ACHN (cell line): ENCODE measurements around the gene ZNF678.

Experiments
- DNase-seq: peaks from one replicate; pipeline ENCODE4 v3.0.0-alpha.2; 2015
- in situ Hi-C: cut with HindIII; loops from 2 replicates; pipeline ENCODE4 v1.10.0; 2017; ENCODE audit warnings: low sequenced_read_pairs, low pct_ligation_motif_present, low pct_unique_long_range_greater_than_20kb

ZNF678 gene

DNA sequence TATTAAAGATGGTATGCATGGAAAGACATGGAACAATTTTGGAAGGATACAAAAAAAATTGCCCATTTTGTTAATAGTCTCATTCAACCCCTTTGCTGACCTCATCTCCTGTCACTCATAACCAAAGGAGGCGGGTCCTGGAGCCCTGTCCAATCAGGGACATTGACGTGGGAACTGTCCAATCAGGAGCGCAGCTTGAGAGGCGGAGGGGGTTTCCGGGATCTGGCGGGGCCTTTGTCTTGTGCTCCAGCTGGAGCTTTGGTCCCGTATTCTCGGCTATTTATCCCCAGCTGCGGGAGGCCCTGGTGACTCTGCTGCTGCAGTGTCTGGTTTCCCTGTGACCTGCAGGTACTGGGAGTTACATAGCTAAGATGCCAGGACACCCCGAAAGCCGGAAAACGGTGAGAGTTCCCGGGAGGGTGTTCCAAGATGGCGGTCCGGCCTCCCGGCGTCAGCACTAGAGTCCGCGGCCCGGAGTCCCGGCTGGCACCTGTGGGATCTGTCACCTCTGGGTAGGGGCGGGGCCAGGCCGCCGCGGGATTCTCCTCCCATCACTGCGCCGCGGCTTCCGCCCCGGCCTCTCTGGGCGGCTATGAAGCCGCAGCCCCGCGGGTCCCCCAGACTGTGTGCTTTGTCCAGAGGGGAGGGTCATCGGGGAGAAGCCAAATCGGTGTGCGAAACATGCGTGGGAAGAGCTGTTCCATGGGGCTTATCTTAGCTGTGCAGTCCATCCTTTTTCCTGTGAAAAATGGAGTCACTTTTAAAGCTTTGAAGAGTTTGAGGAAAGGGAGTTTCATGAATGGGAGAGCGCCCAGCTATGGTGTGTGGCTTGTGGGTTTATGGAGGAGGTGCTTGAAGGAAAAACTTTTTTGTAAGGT lies at the start of gene ZNF678:
Gene ZNF678, plus strand, starts transcription at position 233 of the 878 bp plus-strand sequence. CDS start 87,436 bp downstream, outside the sequence.
- in situ Hi-C loops: loop anchor here (25.0 kb wide), 1 partner anchor 124 kb away; no protein-coding TSS in a partner anchor

DNA sequence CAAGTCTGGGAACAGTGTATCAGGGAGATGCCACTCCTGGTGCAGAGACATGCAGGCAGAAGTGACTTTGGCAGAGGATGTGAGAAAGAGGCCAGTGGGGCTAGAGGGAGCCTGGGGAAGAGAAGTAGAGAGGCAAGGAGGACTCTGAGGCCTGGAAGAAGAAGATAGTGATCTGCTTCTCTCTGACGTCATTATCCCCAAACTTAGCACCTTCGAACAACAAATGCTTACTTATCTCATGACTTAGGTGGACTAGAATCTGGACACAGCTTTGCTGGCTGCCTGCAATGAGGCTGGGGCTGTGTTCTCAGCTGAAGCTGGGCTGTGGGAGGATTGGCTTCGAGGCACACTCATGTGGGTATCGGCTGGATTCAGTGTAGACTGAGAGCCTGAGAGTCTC lies 44.5 kb upstream of the ZNF678 start:
- in situ Hi-C loops: no loop called here
- no peak for DNase-seq

More for the DNA sequence above, at the start of gene ZNF678:
- DNase-seq: peak; percentile 98

DNA sequence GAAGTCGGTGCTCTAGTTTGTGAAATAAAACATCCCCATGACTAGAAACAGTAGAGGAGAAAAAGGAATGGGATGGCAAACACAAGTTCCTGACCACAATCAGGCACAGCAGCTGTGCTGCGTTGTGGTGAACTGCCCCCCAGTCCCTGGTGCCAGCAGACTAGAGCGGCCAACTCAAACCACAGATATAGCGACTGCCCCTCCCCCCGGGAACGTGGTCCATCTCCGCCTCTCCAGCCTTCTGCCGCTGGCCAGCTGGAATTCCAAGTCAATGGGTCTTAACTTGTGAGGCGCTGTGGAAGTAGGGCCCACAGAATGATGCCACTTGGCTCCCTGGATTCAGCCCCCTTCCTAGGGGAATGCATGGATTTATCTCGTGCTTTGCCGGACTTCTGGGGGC lies 41.6 kb upstream of the ZNF678 start:
- DNase-seq: no peak
- in situ Hi-C loops: no loop called here

DNA sequence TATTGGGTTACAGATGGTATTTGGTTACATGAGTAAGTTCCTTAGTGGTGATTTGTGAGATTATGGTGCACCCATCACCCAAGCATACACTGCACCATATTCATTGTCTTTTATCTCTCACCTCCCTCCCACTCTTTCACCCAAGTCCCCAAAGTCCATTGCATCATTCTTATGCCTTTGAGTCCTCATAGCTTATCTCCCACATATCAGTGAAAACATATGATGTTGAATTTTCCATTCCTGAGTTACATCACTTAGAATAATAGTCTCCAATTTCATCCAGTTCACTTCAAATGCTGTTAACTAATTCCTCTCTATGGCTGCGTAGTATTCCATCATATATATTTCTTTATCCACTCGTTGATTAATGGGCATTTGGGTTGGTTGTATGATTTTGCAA lies 36.8 kb upstream of the ZNF678 start:
- in situ Hi-C loops: no loop called here
- no peak for DNase-seq

DNA sequence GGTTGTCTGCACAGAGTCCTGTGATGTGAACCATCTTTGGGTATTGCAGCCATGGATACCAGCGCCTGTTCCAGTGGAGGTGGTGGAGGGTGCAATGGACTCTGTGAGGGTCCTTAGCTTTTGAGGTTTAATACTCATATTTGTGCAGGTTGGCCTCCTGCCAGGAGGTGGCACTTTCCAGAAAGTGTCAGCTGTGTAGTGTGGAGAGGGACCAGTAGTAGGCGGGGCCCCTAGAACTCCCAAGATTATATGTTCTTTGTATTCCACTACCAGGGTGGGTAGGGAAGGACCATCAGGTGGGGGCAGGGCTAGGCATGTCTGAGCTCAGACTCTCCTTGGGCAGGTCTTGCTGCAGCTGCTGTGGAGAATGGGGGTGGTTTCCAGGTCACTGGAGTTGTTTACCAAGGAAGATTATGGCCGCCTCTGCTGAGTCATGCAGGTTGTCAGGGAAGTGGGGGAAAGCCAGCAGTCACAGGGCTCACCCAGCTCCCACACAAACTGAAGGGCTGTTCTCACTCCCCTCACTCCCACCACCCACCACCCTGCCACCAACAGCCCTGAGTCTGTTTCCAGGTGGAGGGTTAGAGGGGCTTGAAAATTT lies 31.2 kb upstream of the ZNF678 start:
- in situ Hi-C loops: no loop called here
- no peak for DNase-seq

DNA sequence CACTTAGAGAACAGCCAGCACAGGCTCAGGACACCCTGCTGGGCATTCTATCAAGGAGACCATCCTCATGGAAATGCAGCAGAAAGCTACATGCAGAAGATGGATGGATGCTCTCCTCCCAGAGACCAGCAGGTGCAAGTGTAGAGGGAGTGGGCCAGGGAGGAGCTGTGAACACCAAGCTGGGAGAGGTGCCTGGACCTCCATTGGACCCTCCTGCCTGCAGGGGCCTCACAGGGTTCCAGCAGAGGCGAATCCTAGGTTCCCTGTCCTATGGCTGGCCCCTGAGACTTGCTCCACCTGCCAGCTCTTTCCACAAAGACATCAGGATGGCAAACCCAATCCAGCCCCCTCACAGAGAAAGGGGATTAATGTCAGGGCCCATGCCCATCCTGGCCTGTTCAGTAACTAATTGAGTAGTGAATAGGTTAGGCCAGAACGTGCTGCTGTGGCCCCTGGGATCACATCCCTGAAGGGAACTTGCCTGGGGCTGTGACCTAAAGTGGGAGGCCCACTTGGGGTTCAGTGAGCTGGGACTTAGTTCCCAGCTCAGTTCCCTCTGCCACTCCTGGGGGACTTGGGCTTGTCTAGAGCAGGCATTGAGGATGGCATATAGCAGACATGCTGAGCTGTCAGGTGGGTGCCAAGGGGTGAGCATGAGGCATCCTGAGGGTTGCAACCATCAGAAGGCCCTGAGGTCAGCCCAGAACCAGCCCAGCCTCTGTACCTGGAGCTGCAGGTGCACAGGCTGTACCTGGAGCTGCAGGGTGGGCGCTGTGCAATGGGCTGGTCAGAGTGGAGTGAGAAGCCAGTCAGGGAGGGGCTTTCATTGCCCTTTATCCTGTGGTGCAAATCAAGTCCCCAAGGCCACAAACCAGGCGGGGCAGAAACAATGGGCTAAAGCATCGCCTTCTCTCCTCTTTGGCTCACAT lies 22.9 kb upstream of the ZNF678 start:
- in situ Hi-C loops: no loop called here
- DNase-seq: no peak

DNA sequence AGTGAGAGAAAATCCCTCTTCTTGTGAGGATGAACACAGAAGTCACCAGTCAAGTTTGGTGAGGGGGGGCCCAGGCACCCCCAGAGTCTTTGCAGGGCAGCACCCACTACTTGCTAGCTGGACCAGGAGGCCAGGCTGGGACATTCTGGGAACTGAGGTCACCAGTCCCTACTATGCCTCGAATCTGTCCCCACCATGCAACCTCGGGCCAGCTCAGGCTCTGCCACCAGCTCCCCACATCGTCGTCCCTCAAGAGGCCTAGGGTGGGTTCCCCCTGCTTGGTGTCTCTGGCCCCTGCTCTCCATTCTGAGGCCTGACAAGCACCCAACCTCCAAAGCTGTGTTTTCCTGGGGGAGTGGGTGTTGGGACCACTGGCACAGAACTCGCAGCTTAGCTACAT lies 22.2 kb upstream of the ZNF678 start:
- DNase-seq: no peak
- in situ Hi-C loops: no loop called here

DNA sequence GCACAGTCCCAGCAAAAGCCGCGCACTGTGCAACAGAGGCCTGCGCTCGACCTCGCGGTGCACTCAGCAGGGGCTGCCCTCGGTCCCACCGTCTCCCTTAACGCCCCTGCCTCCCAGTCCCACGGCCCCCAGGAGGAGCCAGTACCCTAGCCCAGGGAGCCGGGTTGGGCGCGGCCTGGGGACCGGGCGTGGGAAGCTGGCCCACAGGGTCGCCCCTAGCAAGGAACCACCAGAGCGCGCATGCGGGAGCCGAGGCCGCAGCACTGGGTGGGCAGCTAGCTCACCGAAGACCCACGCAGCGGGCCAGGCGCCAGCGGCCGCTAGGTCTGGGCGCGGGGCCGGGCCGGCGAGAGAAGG lies 21.6 kb upstream of the ZNF678 start:
- no peak for DNase-seq
- in situ Hi-C loops: no loop called here

DNA sequence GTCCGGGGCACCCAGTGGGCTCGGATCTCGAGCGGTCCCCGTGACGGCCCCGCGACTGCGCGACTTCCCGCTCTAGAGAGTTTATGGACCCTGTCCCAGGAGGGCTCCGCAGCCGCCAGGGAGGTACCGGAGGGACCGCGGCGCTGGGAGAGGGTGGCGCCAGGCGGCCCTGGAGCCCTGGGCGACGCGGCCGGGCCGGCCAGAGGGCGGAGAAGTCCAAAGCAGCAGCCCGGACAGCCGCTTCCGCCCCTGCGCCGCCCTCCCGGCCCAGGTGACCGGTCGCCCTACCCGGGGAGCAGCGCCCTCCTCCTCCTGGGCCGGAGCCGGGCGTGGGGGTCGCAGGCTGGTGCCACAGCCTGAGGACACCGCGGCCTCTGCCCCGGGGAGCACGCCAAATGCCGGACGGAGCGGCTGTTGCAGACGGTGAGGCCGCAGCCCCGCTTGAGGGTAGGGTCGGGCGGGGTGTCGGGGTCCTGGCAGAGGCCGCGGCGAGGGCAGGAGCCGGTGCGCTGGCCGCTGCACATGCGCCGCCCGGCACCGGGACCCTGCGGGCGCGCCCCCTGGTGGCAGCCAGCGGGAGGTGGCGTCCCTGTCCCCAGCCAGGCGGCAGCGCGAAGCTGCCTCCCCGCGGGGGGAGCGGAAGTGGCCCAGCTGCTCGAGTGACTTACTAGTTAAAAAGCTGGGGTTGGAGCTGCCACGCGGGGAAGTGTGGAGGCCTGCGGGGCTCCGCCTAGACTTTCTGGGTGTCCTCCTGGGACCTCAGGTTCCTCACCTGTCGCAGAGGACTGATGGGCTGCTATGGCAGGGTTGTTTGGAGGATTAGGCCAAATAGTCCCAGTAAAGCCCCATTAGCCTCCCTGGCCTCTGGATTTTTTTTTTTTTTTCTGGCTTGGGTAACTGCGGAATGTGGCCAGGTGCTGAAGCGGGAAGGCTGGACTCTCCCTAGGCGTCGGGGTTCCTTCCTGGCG lies 20.9 kb upstream of the ZNF678 start:
- DNase-seq: peak; percentile 86

DNA sequence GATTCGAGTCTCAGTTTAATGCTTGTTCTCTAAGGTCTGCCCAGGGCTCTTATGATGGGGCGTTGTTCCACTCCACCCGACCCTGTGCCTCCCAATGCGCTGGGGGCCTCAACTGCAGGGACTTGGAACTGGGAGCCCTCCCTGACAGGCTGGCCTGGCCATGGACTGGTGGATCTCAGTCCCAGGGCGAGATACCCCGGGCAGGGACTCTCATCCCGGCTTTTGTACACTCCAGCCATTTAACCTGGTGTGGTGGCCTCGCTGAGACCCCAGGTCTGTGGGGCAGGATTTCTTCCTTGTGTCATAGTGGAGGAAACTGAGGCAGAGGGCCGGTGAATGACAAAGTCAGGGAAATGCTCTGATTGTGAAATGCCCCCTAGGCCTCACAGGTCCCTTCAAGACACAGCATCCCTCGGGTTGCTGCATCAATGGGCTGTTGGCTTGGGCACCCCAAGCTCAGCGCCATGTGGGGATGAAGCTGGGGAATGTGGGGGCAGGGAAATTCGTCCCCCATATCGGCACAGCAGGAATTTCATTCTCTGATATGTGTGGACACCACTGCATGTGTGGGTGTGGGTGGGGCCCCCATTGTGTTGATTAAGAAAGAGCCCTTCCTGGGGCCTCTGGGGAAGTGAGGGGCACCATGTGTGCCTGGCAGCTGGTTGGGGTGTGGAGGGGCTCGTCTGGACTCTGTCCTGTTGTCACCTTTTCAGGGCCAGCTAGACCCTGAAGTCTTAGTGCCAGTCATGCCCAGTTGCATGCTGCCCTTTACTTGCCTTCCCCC lies 19.9 kb upstream of the ZNF678 start:
- in situ Hi-C loops: no loop called here
- DNase-seq: no peak

More for the DNA sequence above, 20.9 kb upstream of the ZNF678 start:
- in situ Hi-C loops: no loop called here

DNA sequence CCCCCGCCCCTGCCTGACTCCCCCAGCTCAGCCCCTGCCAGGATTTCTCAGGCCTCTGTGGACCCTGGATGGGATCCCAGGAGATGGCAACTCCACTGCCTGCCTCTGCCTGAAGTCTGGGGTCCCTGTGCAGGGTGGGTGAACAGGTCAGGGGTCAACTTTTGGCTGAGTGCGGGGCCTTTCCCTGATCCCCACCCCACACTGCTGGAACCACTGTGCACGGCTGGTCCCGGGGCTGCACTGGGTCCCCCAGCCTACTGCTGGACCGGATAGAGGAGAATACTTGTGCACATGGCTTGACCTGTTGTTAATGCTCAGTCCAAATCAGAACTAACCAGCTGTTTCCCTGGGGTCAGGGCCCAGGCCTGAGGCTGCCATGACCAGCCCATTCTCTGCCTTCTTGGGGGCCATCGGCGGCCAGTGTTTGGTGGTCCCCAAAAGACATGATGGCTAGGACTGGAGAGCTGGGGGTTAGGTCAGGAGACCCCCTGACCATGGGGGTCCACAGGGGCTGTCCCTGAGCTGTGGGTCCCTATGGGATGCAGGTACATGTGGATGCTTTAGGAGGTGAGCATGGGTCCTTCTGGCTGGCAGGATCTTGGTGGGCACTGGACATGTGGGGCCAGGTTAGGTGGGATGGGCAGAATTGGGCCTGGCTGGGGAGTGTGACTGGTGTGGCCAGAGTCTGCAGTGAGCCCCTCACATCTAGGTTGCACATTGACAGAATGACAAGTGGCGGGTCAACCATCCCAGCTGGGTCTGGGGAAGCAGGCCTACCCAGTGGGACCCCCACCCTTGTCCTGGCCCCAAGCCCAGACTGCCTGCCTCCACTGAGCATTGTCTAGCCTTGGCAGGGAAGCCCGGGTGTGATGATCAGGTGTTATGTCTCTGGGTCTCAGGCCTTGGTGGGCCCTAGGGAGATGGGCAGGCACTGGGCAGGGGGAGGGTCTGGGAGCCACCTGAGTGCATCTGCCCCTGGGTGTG lies 19.0 kb upstream of the ZNF678 start:
- DNase-seq: no peak
- in situ Hi-C loops: no loop called here

DNA sequence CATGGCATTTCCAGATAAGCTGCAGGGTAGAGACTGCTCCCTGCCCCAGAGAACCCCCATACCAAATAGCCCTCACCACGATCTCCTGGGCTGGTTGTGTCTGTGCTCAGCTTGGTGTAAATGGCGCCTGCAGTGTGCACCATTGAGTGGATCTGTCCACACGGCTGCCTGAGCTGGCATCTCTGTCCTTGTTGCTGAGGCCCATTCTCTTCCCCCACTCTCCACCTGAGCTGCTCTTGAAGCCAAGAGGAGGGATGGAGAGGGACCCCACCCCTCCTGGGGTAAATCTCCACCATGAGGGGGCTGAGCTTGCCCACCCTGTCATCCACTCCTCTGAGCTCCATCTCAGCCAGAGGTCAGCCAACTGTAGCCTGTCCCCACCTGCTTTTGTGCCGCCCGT lies 18.0 kb upstream of the ZNF678 start:
- in situ Hi-C loops: no loop called here
- DNase-seq: no peak

DNA sequence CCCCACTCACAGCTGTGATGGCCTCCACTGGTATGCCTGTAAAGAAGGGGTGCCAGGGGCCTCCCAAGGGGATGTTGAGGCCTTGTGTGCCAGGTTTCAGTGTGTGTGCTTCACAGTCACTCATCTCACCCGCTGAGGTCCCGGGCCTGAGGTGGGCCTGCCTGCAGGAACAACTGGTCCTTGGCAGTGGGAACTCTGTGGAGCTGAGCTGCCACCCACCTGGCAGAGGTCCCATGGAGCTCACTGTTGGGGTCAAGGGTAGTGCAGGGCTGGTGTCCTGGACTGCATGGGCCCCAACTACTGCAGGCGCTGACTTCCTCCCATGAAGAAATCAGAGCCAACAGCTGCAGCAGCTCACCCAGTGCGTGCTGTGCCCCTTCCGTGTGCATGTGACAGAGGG lies 17.3 kb upstream of the ZNF678 start:
- in situ Hi-C loops: no loop called here

DNA sequence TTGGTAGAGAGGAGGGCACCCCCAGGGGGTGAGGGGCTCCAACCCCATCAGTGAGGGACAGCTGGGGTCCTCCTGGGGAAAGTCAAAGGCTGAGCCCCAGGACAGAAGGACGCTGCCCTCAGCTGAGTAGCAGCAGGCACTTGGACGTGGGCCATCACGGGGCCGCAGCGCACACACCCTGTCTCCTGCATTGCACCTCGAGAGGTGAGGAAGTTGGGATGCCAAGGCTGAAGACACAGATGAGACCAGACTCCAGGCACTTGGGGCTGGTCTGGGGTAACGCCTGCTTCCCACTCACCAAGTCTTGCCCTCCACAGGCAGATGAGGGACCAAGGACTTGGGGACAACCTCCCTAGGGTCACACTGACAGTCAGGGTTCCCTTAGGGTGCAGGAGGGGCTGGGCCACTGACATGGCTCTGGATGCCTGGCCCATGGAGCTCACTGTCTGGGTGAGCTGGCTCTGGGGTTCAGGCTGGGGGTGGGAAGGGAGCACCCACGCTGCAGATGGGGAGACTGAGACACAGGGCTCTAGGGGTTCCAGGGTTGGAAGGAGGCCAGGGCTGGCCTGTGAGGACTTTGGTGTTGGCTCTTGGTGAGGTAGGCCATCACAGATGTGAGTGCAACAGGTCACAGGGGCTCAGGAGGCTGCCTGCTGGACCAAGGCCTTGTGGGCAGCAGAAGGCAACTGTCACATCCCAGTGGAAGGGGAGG lies 16.6 kb upstream of the ZNF678 start:
- DNase-seq: no peak
- in situ Hi-C loops: no loop called here

More for the DNA sequence above, 17.3 kb upstream of the ZNF678 start:
- DNase-seq: no peak

DNA sequence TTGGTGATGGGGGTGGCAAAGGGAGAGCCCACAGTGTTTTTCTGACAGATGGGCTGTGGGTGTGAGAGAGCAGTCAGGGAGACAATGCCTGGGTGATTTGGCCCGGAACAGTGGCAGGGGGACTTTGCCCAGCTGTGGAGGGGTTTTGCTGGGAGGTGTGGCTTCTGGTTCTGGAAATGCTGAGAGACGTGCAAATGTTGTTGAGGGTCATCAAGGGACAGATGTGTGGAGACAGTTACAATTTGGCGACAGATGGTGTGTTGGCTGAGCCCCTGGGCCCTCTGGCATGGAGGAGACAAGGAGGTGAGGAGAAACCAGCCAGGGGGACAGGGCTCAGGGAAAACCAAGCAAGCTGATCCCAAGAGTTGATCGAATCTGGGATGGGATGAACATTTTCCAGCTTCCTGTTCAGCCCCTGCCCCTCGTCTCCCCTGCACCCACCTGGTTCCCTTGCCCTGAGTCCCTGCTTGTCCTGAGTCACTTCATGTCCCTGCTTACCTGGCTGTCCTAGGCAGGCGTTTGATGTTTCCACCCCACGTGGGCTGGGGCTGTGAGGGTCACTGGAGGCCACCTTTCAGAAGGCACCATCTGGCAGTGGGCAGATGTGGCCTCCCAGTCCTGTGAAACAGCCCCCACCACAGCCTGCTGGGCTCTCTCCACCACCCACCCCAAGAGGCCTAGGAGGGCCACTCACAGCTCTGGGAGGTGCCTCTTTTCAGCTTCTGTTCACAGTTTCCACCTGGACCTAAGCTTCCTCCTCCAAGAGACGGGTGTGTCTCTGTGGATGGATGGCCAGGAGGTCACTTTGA lies 15.8 kb upstream of the ZNF678 start:
- in situ Hi-C loops: no loop called here
- no peak for DNase-seq
